Peyer's patch (tissue), 4 donors: ENCODE measurements around the gene MGAT5.

Source experiments
- POLR2A ChIP-seq, 2 donors: fragments of 450-650 bp; IDR thresholded peaks; one replicate each; pipeline ENCODE4 v1.5.1; 2017; ENCODE audit warnings: antibody characterized with exemption in 2 of 2, mild to moderate bottlenecking in 2 of 2, moderate library complexity in 2 of 2
- TF ChIP-seq, protein P1 (sequence below), 6 experiments: fragments of 450-650 bp in 4 of 6; fragments of 200-600 bp in 2 of 6; sonication (generic) in 1 of 6; IDR thresholded peaks; one replicate each; pipeline ENCODE4 v1.5.1; 2017 to 2019; ENCODE audit warnings: antibody characterized with exemption in 6 of 6, mild to moderate bottlenecking in 3 of 6, moderate library complexity in 1 of 6

DNA sequence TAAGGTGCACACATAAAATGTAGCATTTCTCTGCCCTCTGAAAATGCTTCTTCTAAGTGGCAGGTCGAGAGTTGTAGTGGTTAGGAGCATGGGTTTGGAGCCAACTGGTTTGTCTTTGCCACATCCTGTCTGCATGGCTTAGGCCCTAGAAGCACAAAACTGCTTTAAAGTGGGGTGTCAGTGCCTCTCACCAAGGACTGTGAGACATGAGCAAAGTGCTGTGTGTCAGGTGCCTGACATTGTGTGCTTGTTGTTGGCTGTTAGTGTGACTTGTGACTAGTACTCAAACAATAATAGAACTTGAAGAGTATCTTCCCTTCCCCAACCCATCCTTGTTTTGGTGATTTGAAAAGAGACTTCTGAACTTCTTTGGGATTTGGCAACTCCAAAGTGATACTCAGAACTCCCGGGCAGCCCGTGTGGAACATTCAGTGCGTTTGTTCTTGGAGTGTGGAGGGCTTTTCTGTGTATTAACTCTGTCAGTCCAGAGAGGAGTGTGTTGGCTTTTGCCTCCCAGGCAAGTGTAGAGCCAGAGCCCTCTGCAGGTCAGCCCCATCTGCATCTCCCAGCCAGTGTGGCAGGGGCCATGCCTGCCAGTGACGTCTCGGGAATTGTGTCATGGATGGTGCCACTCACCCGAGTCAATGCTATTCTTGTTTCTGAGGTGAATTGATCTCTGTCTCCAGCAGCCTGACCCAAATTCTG is 5.0 kb downstream of the MGAT5 start:
- TF ChIP-seq, protein P1, sequence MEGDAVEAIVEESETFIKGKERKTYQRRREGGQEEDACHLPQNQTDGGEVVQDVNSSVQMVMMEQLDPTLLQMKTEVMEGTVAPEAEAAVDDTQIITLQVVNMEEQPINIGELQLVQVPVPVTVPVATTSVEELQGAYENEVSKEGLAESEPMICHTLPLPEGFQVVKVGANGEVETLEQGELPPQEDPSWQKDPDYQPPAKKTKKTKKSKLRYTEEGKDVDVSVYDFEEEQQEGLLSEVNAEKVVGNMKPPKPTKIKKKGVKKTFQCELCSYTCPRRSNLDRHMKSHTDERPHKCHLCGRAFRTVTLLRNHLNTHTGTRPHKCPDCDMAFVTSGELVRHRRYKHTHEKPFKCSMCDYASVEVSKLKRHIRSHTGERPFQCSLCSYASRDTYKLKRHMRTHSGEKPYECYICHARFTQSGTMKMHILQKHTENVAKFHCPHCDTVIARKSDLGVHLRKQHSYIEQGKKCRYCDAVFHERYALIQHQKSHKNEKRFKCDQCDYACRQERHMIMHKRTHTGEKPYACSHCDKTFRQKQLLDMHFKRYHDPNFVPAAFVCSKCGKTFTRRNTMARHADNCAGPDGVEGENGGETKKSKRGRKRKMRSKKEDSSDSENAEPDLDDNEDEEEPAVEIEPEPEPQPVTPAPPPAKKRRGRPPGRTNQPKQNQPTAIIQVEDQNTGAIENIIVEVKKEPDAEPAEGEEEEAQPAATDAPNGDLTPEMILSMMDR (IDR thresholded peaks at IDR 0.05), result no peak
- no peak for TF ChIP-seq POLR2A (IDR thresholded peaks at IDR 0.05)
